NCI-H2029 (cell line): ENCODE data around the gene C5orf63.
A peak's percentile ranks its signal among the peaks of the same experiment; 100 is the strongest.
"Not testable (repeated sequence)": the region's sequence is repeated elsewhere in the genome, so short reads cannot be mapped to it uniquely, and the experiment has no call there.

Source experiments
- DNase-seq: peaks from one replicate; lab custom pipeline; 2025; lab: John Stamatoyannopoulos, UW

Gene C5orf63

GRCh38 chr5:127008300-127008975, 64.9 kb downstream of the C5orf63 start:
- DNase-seq = no peak

GRCh38 chr5:127007522-127007921, 65.8 kb downstream of the C5orf63 start:
- no peak for DNase-seq

DNA sequence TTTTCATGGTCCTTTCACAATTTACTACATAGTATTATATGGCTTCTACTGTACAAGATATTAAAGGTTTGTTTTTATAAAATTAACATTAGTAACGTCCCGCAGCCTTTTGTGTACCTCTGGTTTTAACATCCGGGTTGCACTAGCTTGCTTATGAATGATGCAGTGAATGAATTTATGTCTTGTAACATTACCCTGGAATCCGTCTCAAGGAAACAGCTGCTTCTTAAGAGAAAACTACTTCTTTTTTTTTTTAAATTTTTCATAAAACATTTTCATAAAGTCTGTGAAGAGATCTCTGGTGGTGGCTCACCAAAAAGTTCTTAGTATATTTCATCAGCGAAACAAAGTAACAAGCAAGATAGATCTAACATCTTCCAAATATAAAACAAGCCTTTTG, 66.6 kb downstream of the C5orf63 start:
- DNase-seq = no peak

DNA sequence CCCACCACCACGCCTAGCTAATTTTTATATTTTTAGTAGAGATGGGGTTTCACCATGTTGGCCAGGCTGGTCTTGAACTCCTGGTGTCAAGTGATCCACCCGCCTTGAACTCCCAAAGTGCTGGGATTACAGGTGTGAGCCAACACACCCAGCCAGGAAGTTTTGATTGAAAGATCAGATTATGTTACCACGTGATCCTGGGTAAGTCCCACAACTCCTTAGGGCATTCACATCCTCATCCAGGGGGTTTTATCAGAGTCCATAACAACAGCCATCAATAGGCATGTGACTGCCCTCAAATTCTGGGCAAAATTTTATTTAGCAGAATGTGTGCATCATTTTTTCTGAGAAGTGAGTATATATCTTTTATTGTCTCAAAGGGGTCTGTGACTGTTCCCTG, 68.0 kb downstream of the C5orf63 start:
- DNase-seq = not testable (repeated sequence)

DNA sequence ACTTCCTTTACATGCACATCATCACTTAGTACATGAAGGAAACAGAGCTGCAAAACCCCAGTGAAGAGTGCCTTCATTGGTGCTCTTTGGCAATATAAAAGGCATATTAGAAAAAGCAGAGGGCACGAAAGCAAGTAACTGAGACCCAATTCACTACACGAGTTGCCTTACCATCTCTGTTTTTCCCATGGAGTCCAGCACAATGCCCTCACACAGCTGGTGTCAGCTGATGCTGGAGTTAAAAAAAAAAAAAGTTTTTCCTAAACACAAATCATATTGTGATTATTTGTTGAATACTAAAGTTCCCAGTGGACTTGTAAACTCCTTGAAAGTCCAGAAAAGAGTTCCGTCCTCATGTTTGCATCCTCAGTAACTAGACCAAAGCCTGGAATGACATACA, 68.6 kb downstream of the C5orf63 start:
- no peak for DNase-seq

- peak; percentile 36 for DNase-seq
Measured at GRCh38 chr5:127003798-127004495, 69.4 kb downstream of the C5orf63 start.

- DNase-seq = no peak
Measured at GRCh38 chr5:127002390-127002789, 70.9 kb downstream of the C5orf63 start.

DNA sequence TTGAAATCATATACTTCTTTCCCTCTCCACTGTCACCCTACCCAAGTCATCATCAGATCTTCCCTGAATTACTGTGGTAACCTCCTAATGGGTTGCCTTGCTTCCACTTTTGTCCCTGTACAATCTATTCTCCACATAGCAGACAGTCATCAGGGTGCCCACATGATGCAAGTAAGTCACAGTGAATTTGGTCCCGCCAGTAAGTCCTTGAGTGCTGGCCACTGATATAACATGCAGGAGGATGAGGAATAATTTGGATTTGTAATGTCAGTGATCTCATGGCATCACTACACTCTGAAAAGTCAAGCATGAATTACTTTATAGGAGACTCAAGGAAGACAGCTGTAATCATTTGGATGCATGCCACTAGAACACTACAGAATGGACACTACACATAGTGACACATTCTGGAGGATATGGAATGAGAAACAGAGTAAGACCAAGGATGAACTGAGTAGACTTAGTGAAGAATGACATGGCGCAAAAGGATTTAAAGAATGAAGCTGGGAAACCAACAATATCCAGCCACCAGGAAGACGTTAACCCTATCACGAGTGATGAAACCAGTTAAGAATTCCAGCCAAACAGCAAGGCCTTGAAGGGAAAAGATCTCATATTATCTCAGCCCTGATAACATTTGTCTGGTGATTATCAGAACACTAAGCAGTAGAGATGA, 71.5 kb downstream of the C5orf63 start:
- DNase-seq = peak; percentile 11
